Lung (tissue), 12 donors: ENCODE data around the gene RSU1. TPM values are rescaled to one million over a fixed set of nuclear protein-coding genes. Genes with fewer than 3 reads are reported as not detected.

Source experiments
- ATAC-seq: fragments of 200-7000 bp; cut with Tn5 transposase; one replicate; pipeline ENCODE4 v1.9.1; 2020; ENCODE audit warnings: moderate number of reproducible peaks; ENCODE audit not compliant: insufficient read depth, low FRiP score
- DNase-seq, 3 donors: peaks; one replicate each; pipeline ENCODE4 v3.0.0-alpha.2; 2013 to 2017
- H3K27ac ChIP-seq, 2 donors: one replicate each; pipeline ENCODE4 v1.5.1; 2013; ENCODE audit warnings: mild to moderate bottlenecking in 2 of 2, moderate library complexity in 2 of 2, control low read depth in 1 of 2, inconsistent platforms in 1 of 2, low read depth in 1 of 2, low read length in 1 of 2
- H3K27me3 ChIP-seq, 3 donors: one replicate each; pipeline ENCODE4 v1.5.1; 2013; ENCODE audit warnings: low read length in 2 of 3; ENCODE audit not compliant: control insufficient read depth in 3 of 3, insufficient read depth in 3 of 3
- H3K36me3 ChIP-seq, 4 donors: one replicate each; pipeline ENCODE4 v1.5.1; 2013; ENCODE audit warnings: low read length in 4 of 4, mild to moderate bottlenecking in 1 of 4, moderate library complexity in 1 of 4; ENCODE audit not compliant: control insufficient read depth in 4 of 4, insufficient read depth in 4 of 4
- H3K4me1 ChIP-seq, 5 donors: one replicate each; pipeline ENCODE4 v1.5.1; 2013; ENCODE audit warnings: low read length in 5 of 5, mild to moderate bottlenecking in 2 of 5, moderate library complexity in 1 of 5; ENCODE audit not compliant: control insufficient read depth in 5 of 5, insufficient read depth in 5 of 5
- H3K4me3 ChIP-seq: one replicate; pipeline ENCODE4 v1.5.1; 2013; ENCODE audit warnings: mild to moderate bottlenecking, control low read depth, moderate library complexity
- H3K9ac ChIP-seq, 2 donors: one replicate each; pipeline ENCODE4 v1.5.1; 2013; ENCODE audit warnings: low read length in 2 of 2, control low read depth in 1 of 2; ENCODE audit not compliant: insufficient read depth in 1 of 2
- H3K9me3 ChIP-seq, 4 donors: one replicate each; pipeline ENCODE4 v1.5.1; 2013; ENCODE audit warnings: low read length in 3 of 4, mild to moderate bottlenecking in 1 of 4, moderate library complexity in 1 of 4; ENCODE audit not compliant: control insufficient read depth in 4 of 4, insufficient read depth in 3 of 4
- WGBS, 2 donors: extraction: QIAGEN DNeasy Blood & Tissue Kit; methylation state at CpG; one replicate each; pipeline ENCODE4 v1.1.7; 2013; 5-methylcytosine and 5-hydroxymethylcytosine counted together
- polyA plus RNA-seq, 2 donors: library from polyadenylated mRNA; stranded (reverse); fragments of 200-250 nt; gene quantifications; one replicate each; pipeline ENCODE4 v1.2.1, GENCODE V29; 2013
- total RNA-seq, 2 donors: library from RNA; depleted of rRNA in 1 of 2; stranded (reverse); fragments of >200 nt in 1 of 2; gene quantifications; one replicate each; pipeline ENCODE4 v1.2.1, GENCODE V29; 2014 to 2021
- TF ChIP-seq, protein P1 (sequence below): IDR thresholded peaks from 2 replicates; pipeline ENCODE4 v1.5.1; 2012; ENCODE audit warnings: mild to moderate bottlenecking; ENCODE audit errors: control extremely low read depth, extremely low read depth
- donor health status: control.
- donor health status: control.
- donor health status: Bipolar disorder and iron deficiency.
- donor health status: healthy.
- donor health status: DM: yes; HTN: yes; CAD: no.

RSU1 gene
- total and polyA plus RNA-seq, 4 donors = 36.0 to 81.5 (median 57.9) TPM

DNA sequence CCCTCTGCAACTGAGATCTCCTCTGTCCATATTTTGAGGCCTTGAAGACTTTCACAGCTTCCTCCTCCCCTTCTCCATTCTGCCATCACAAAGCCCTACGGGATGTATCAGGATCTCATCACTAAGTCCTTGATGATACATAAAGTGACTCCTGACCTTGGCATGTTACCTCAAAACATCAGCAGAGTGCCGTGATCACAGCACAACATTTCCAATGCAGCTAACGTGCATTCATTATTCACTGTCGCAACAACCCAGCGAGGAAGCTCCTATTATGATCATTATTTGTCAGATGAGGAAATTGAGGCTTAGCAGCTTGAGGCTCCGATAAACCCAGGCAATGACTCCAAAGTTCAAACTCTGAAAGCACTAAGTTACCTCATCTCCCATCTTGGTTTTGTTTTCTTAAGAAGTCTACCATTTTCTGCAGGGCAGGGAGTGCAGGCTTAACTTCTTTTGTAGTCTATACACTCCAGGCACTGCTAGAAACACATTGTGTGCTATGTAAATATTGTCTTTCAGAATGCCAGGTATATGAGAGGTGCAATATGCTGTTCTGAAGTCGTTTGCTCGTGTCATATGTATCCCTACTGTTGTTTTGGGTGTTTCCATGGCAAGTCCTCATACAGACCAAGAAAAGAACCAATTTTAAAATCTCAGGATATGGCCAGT is 215.0 kb downstream of the RSU1 start:
- TF ChIP-seq, protein P1, sequence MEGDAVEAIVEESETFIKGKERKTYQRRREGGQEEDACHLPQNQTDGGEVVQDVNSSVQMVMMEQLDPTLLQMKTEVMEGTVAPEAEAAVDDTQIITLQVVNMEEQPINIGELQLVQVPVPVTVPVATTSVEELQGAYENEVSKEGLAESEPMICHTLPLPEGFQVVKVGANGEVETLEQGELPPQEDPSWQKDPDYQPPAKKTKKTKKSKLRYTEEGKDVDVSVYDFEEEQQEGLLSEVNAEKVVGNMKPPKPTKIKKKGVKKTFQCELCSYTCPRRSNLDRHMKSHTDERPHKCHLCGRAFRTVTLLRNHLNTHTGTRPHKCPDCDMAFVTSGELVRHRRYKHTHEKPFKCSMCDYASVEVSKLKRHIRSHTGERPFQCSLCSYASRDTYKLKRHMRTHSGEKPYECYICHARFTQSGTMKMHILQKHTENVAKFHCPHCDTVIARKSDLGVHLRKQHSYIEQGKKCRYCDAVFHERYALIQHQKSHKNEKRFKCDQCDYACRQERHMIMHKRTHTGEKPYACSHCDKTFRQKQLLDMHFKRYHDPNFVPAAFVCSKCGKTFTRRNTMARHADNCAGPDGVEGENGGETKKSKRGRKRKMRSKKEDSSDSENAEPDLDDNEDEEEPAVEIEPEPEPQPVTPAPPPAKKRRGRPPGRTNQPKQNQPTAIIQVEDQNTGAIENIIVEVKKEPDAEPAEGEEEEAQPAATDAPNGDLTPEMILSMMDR = no peak
- H3K9ac ChIP-seq = no peak overlapping the region
- ATAC-seq (no peak), DNase-seq (peak in 2 of 3 donors; percentile 0 to 5)
- 84 to 89% methylated on average over 8 of the region's 8 CpGs for WGBS, 2 donors
- H3K27ac ChIP-seq = no peak overlapping the region
- peaks cover 0 to 16% (median 0%) of the 10 kb centered on the region in 4 donors for H3K36me3 ChIP-seq
- no peaks in the 10 kb centered on the region for H3K4me1 ChIP-seq
- H3K9me3 ChIP-seq = no peaks in the 10 kb centered on the region
- H3K4me3 ChIP-seq = no peak overlapping the region
- no peaks in the 10 kb centered on the region for H3K27me3 ChIP-seq

DNA sequence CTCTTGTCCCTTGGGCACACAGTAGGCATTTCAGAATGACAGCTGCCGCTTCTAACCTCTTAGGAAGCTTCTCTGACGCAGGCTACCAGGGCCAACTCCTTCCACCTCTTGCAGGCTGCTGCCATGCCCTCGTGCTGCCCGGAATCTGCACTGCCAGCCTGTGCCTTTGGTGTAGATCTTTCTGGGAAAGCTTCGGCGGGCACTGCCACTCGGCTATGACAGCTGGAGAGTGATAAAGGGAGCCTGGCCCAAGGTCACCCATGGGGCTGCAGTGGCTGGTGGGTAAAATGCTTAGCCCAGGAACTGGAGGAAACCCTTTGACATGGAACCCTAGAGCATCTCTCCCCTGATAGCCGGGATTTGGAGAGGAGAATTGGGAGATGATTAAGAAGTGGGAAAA is 217.6 kb downstream of the RSU1 start:
- Histone ChIP-seq H3K27me3 (no peaks in the 10 kb centered on the region), H3K4me3 (no peak overlapping the region), H3K4me1 (no peaks in the 10 kb centered on the region), H3K36me3 (peaks cover 0 to 18% (median 0%) of the 10 kb centered on the region in 4 donors), H3K9me3 (no peaks in the 10 kb centered on the region), H3K27ac (no peak overlapping the region), H3K9ac (no peak overlapping the region)
- 96 to 98% methylated on average over 8 of the region's 8 CpGs for WGBS, 2 donors
- DNase-seq (no peak), ATAC-seq (no peak)
- TF ChIP-seq, protein P1 = no peak

GRCh38 chr10:16597656-16598055 is 219.6 kb downstream of the RSU1 start:
- H3K27me3 ChIP-seq = no peaks in the 10 kb centered on the region
- DNase-seq (no peak), ATAC-seq (no peak)
- H3K9me3 ChIP-seq = no peaks in the 10 kb centered on the region
- no peak overlapping the region for H3K4me3 ChIP-seq
- H3K36me3 ChIP-seq = peaks cover 0 to 18% (median 2%) of the 10 kb centered on the region in 4 donors
- no peak overlapping the region for H3K27ac ChIP-seq
- no peak overlapping the region for H3K9ac ChIP-seq
- peaks cover 0 to 4% (median 0%) of the 10 kb centered on the region in 5 donors for H3K4me1 ChIP-seq
- TF ChIP-seq, protein P1 = no peak
- 94 to 95% methylated on average over 11 of the region's 11 CpGs for whole genome bisulfite sequencing, 2 donors
